Activated CD8-positive, alpha-beta memory T cell treated with anti-CD3 and anti-CD28 coated beads, Interleukin-2, amount 50 U/mL, for 48 hours (primary cell): ENCODE data around the gene KRCC1.
"Not testable (repeated sequence)": the region's sequence is repeated elsewhere in the genome, so short reads cannot be mapped to it uniquely, and the experiment has no call there.

Experiments
- DNase-seq: peaks from one replicate; pipeline ENCODE4 v3.0.0-alpha.2; 2020

Gene KRCC1

DNA sequence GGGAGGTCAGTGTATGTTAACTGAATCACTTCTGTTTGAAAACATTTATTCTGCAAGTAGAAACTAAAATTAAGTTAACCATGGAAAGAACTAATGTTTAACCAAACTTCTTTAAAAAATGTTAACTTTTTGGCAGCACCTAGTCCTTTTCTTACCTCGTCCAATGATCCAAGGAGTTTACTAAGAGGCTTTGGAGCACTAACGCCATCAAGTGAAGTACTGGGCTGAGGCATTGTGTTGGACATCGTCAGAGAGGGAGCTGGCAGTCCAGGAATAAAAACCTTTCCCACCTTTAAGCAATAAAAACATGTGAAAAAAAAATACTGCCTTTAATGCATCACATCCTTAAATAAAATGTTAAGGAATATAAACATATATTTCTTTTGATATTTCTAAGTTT lies 63.0 kb downstream of the KRCC1 start:
- DNase-seq: not testable (repeated sequence)

DNA sequence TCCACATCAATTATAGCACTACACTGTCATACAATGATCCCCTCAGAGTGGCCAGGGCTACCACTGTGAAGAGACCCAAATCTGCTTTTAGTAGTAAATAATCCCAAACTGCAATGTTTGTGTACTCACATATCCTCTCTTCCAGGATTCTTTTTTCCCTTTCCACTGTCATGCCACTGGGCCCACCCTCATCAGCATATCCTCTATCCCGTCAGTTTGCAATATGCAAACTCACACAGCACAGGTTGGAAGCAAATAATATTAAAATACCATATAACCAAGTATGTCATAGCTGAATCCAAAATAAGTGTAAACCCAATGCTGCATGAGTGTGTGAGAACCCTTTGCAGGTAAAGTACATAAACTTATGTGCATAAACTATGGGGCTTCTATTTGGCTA lies 68.1 kb downstream of the KRCC1 start:
- DNase-seq: not testable (repeated sequence)

DNA sequence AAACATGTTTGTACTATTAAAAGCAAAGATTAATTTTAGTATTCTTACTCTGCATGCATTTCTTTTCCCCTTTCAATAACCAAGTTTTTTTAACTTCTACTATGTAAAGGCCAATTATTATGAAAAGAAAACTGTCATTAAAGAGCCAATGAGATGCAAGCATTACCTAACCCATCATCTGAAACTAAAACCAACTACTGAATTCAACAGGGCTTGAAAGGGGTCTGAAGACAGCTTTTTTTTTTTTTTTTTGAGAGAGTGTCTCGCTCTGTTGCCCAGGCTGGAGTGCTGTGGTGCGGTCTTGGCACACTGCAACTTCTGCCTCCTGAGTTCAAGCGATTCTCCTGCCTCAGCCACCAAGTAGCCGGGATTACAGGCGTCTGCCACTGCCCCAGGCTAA lies 69.7 kb downstream of the KRCC1 start:
- not testable (repeated sequence) for DNase-seq

DNA sequence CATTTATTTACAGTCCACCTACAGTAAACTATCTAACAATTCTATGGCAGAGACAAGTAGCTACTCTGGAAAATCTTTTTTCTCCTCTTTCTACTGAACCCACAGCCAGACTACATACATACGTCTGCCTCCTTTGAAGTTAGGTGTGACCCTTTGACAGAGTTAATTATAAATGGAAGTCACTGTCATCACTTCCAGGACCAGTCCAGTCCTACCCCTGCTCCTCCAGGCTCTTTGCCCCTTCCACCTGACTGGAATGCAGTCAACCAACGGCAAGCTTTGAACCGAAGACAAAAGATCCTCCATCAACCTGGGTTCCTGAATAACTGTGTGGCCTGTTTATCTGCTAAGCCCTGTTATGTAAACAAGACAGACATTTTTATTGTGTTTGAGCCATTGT lies 74.4 kb downstream of the KRCC1 start:
- DNase-seq: not testable (repeated sequence)
